DND-41 (cell line): ENCODE results near the gene GPC1.

Experiments
- ATAC-seq: fragments of 200-7000 bp; cut with Tn5 transposase; 3 replicates; pipeline ENCODE4 v1.9.1; 2021; ENCODE audit warnings: low read depth; ENCODE audit not compliant: insufficient read depth
- DNase-seq: peaks from one replicate; pipeline ENCODE4 v3.0.0-alpha.2; 2020
- H2AFZ ChIP-seq: 2 replicates; pipeline ENCODE4 v1.6.0; 2012; ENCODE audit warnings: low read depth, low read length
- H3K27ac ChIP-seq: 2 replicates; pipeline ENCODE4 v1.5.1; 2012; ENCODE audit warnings: low read length, inconsistent platforms
- H3K27me3 ChIP-seq: fragments of 200-600 bp; sonication (generic); 2 replicates; pipeline ENCODE4 v1.6.0; 2012; ENCODE audit warnings: low read length, mild to moderate bottlenecking, inconsistent platforms; ENCODE audit not compliant: insufficient read depth, poor library complexity
- H3K36me3 ChIP-seq: 2 replicates; pipeline ENCODE4 v1.5.1; 2012; ENCODE audit warnings: low read length, inconsistent platforms; ENCODE audit not compliant: insufficient read depth
- H3K4me1 ChIP-seq: 2 replicates; pipeline ENCODE4 v1.5.1; 2012; ENCODE audit warnings: mild to moderate bottlenecking, low read length; ENCODE audit not compliant: insufficient read depth
- H3K4me2 ChIP-seq: 2 replicates; pipeline ENCODE4 v1.6.0; 2012; ENCODE audit warnings: mild to moderate bottlenecking, moderate library complexity, low read length, inconsistent platforms; ENCODE audit not compliant: insufficient read depth
- H3K4me3 ChIP-seq, 2 experiments: fragments of 200-600 bp in 1 of 2; shearing (Covaris generic) in 1 of 2; 2 replicates each; pipeline ENCODE4 v1.5.1; 2012 to 2016; ENCODE audit warnings: inconsistent platforms in 2 of 2, low read length in 2 of 2, mild to moderate bottlenecking in 2 of 2, low read depth in 1 of 2, moderate library complexity in 1 of 2
- H3K79me2 ChIP-seq: 2 replicates; pipeline ENCODE4 v1.6.0; 2012; ENCODE audit warnings: low read length, inconsistent platforms; ENCODE audit not compliant: insufficient read depth
- H3K9ac ChIP-seq: 2 replicates; pipeline ENCODE4 v1.6.0; 2012; ENCODE audit warnings: low read depth, mild to moderate bottlenecking, inconsistent platforms, low read length, moderate library complexity
- H3K9me3 ChIP-seq: 2 replicates; pipeline ENCODE4 v1.5.1; 2012; ENCODE audit warnings: low read length, moderate library complexity, mild to moderate bottlenecking, inconsistent platforms; ENCODE audit not compliant: insufficient read depth, severe bottlenecking
- H4K20me1 ChIP-seq: 2 replicates; pipeline ENCODE4 v1.6.0; 2012; ENCODE audit warnings: low read length; ENCODE audit not compliant: insufficient read depth
- CTCF ChIP-seq: IDR thresholded peaks from 2 replicates; pipeline ENCODE4 v1.5.1; 2012; ENCODE audit warnings: borderline replicate concordance, low read length, moderate library complexity, mild to moderate bottlenecking; ENCODE audit not compliant: poor library complexity, severe bottlenecking; ENCODE audit errors: extremely low read depth
- EZH2 ChIP-seq: IDR thresholded peaks from 3 replicates; pipeline ENCODE4 v1.6.1; 2012; ENCODE audit warnings: borderline replicate concordance, low read depth, mild to moderate bottlenecking, moderate library complexity, low read length, inconsistent platforms; ENCODE audit not compliant: severe bottlenecking

The GPC1 gene

GRCh38 chr2:240441993-240442411, 6.5 kb downstream of the GPC1 start:
- H4K20me1 ChIP-seq: no peaks in the 10 kb centered on the region; the same call in none of the 2 replicates
- no peak for TF ChIP-seq EZH2
- no peak for TF ChIP-seq CTCF
- H3K9me3 ChIP-seq: no peaks in the 10 kb centered on the region
- no peak overlapping the region for H3K27ac ChIP-seq
- H3K4me3 ChIP-seq: no peak overlapping the region
- no peaks in the 10 kb centered on the region for H3K27me3 ChIP-seq
- H3K4me2 ChIP-seq: no peak overlapping the region
- ATAC-seq (no peak), DNase-seq (no peak)
- H3K9ac ChIP-seq: no peak overlapping the region
- no peak overlapping the region for H2AFZ ChIP-seq
- no peaks in the 10 kb centered on the region for H3K4me1 ChIP-seq
- no peaks in the 10 kb centered on the region for H3K36me3 ChIP-seq
- no peaks in the 10 kb centered on the region for H3K79me2 ChIP-seq

DNA sequence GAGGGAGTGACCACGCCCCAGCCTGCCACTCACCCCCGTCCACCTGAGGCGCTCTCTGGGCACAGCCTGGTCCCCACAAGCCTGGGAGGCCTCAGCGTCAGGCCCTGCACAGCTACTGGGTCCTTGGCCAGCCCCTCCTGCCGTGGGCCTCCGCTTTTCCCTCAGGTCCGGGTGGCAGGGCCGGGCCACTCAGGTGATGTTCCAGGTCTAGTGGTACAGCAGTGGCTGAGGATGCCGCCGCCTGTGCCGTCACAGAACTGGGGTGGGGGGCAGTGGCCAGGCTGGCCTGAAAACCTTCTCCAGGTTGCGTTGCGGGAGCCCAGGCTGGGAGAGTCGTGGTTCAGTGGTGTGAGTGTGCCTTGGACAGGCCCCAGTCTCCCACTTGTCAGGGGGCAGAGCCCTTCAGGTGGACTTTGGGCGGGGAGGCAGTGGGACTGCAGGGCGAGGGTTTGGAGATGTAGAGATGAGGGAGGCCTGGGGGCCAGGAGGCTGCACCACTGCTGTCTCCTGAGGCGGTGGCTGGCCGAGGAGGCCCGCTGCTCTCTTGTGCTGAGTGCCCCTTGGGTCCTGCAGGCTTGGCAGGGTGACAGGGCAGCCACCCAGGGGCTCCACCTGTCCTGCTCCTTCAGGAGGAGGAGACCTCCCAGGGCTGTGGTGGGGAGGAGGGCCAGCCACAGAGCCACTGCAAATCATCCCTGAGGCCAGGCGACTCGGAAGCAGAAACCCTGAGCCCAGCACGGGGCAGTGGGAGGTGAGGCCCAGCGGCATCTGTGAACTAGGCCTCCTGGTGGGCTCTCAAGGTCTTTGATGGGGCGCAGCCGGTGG, 7.6 kb downstream of the GPC1 start:
- H3K4me1 ChIP-seq: no peaks in the 10 kb centered on the region
- H2AFZ ChIP-seq: no peak overlapping the region
- no peaks in the 10 kb centered on the region for H3K27me3 ChIP-seq
- H3K27ac ChIP-seq: no peak overlapping the region
- no peak overlapping the region for H3K4me2 ChIP-seq
- no peaks in the 10 kb centered on the region for H3K9me3 ChIP-seq
- H3K36me3 ChIP-seq: no peaks in the 10 kb centered on the region
- no peak for TF ChIP-seq EZH2
- TF ChIP-seq CTCF: no peak
- no peaks in the 10 kb centered on the region; the same call in none of the 2 replicates for H4K20me1 ChIP-seq
- H3K4me3 ChIP-seq: no peak overlapping the region
- H3K79me2 ChIP-seq: no peaks in the 10 kb centered on the region
- ATAC-seq (no peak), DNase-seq (no peak)
- no peak overlapping the region for H3K9ac ChIP-seq

GRCh38 chr2:240443891-240444301, 8.4 kb downstream of the GPC1 start:
- no peaks in the 10 kb centered on the region; the same call in none of the 2 replicates for H4K20me1 ChIP-seq
- H2AFZ ChIP-seq: no peak overlapping the region
- H3K27ac ChIP-seq: no peak overlapping the region
- no peaks in the 10 kb centered on the region for H3K79me2 ChIP-seq
- TF ChIP-seq EZH2: no peak
- TF ChIP-seq CTCF: no peak
- no peaks in the 10 kb centered on the region for H3K4me1 ChIP-seq
- no peaks in the 10 kb centered on the region for H3K9me3 ChIP-seq
- no peak overlapping the region for H3K4me3 ChIP-seq
- no peaks in the 10 kb centered on the region for H3K36me3 ChIP-seq
- no peak for ATAC-seq
- H3K4me2 ChIP-seq: no peak overlapping the region
- DNase-seq: no peak
- H3K27me3 ChIP-seq: no peaks in the 10 kb centered on the region
- no peak overlapping the region for H3K9ac ChIP-seq
